GM12872 (cell line): ENCODE measurements around the gene KCTD16.

Source experiments
- CTCF ChIP-seq: IDR thresholded peaks from 3 replicates; pipeline ENCODE4 v1.5.1; 2011; ENCODE audit warnings: low read depth, mild to moderate bottlenecking, low read length, moderate library complexity; ENCODE audit not compliant: insufficient read depth

Gene KCTD16

DNA sequence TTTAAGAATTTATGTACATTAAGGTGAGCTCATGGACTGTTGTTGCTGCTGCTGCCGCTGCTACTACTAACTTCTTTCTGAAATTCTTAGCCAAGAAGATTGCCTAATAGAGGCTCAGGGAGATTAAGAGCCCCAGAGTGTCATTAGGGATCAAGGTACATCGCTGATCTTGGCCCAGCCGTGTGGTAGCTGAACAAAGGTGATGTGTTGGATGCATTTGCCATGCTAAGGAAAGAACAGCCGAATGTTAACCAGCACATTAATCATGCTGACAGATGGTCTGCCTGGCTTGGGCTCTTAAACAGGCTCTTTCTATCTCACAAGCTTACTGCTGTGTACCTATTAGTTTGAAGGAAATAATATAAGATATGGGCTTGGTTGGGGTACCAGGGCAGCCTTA is 137.1 kb downstream of the KCTD16 start:
- no peak for TF ChIP-seq CTCF

DNA sequence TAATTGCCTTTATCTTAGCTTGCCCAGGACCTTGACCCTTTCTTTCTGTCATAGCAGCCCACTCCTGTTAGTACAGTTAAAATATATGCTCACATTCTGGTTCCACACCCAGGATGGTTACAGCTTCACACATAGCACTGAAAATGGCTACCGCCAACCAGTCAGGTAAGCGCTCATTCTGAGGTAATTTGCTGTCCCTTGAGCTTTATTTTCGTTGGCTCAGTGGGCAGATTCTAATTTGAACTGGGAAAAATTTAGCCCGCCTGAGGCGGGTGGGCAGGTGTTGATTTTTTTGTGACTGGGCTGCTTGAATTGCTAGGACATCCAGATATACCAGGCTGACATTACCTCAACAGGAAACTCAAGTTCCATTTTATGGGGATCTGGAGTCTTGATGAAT is 137.5 kb downstream of the KCTD16 start:
- TF ChIP-seq CTCF, result no peak

- TF ChIP-seq CTCF, result no peak
These were observed 138.4 kb downstream of the KCTD16 start for GRCh38 chr5:144308906-144309670.

DNA sequence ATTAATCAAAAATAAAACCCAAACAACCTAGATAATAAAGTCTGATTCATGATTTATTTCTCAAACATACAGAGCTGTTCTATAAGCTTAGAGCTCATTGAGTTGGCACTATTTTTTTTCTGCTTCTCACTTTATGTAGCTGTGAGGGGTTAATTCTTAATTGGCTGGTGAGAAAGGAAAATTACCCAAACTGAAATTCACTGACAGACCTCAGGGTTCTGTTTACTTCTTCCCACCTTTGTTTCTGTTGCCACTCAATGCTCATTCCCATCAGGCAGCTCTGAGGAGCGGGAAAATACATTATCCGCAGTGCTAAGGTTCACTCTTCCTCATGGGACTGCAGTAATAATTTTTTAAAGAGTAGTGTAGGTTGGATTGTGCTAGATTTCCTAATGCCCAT is 139.9 kb downstream of the KCTD16 start:
- TF ChIP-seq CTCF, result no peak

DNA sequence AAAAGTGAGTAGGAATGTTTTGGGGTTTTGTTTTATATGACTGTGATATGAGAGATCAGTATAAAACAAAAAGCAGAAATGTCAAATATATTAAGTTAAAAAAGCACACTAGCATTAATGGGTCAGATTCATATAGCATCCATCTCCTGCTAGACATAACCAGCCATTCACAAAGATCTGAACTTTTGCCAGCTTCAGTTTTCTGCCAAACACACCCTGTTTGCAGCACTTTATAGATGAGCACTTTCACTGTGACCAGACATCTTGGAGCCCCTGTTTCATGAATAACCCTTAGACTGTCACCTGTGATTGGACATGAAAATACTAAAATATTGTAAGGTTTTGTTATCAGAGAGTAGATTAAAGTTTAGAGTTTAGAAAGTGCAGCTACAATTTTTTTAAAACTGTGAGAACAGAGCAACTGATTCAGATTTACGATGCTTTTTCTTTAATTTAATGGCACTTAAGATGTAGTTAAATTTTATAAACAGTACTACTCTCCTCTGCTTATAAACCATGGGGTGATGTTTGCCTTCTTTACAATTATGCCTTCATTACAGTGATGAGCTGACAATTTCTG is 142.6 kb downstream of the KCTD16 start:
- no peak for TF ChIP-seq CTCF

DNA sequence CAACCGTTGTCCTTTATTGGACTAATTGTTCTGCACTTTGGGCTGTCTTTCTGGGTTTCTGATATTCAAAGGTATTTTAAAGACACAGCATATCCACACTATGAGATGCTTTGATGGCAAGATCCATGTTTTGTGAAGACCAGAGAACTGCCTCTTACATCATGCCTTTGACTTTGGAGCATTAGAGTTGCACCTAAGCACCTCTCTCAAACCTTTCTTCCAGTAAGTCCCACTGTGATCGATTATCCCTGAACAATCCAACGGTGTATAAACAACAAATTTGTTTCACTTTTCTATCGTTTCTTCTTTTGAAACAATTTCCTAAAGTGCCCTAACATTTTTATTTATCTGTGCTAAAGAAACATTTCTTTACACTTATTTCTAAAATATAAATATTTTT is 144.4 kb downstream of the KCTD16 start:
- no peak for TF ChIP-seq CTCF

GRCh38 chr5:144315994-144316634 is 145.4 kb downstream of the KCTD16 start:
- TF ChIP-seq CTCF, result no peak
